ENCODE data around the gene EPS8L1.
"Not testable (repeated sequence)": the region's sequence is repeated elsewhere in the genome, so short reads cannot be mapped to it uniquely, and the experiment has no call there.

Gene EPS8L1

GRCh38 chr19:55101261-55101660, 25.6 kb downstream of the EPS8L1 start:
- TF ChIP-seq GATA1 (IDR thresholded peaks at IDR 0.05; ENCODE audit: low read depth, low read length) (no peak), POLR2A (IDR thresholded peaks at IDR 0.05; ENCODE audit: low read length) (no peak)
- no peak for DNase-seq

GRCh38 chr19:55103190-55103589, 27.5 kb downstream of the EPS8L1 start:
- TF ChIP-seq GATA1 (IDR thresholded peaks at IDR 0.05; ENCODE audit: low read depth, low read length): no peak
- TF ChIP-seq POLR2A (IDR thresholded peaks at IDR 0.05; ENCODE audit: low read length): no peak
- no peak for DNase-seq

- DNase-seq: no peak
Measured at GRCh38 chr19:55105237-55105636, 29.6 kb downstream of the EPS8L1 start.

GRCh38 chr19:55106591-55106990, 30.9 kb downstream of the EPS8L1 start:
- no peak for TF ChIP-seq POLR2A (IDR thresholded peaks at IDR 0.05; ENCODE audit: low read length)
- no peak for TF ChIP-seq GATA1 (IDR thresholded peaks at IDR 0.05; ENCODE audit: low read depth, low read length)
- no peak for DNase-seq

More at GRCh38 chr19:55105237-55105636, 29.6 kb downstream of the EPS8L1 start:
- TF ChIP-seq GATA1 (IDR thresholded peaks at IDR 0.05; ENCODE audit: low read depth, low read length) (no peak), POLR2A (IDR thresholded peaks at IDR 0.05; ENCODE audit: low read length) (no peak)

- not testable (repeated sequence) for DNase-seq
Measured at GRCh38 chr19:55107252-55107651, 31.6 kb downstream of the EPS8L1 start.

GRCh38 chr19:55109527-55110291, 34.0 kb downstream of the EPS8L1 start:
- TF ChIP-seq POLR2A (IDR thresholded peaks at IDR 0.05; ENCODE audit: low read length) (no peak), GATA1 (IDR thresholded peaks at IDR 0.05; ENCODE audit: low read depth, low read length) (no peak)
- DNase-seq: no peak

GRCh38 chr19:55111238-55111831, 35.7 kb downstream of the EPS8L1 start:
- no peak for DNase-seq
- no peak for TF ChIP-seq GATA1 (IDR thresholded peaks at IDR 0.05; ENCODE audit: low read depth, low read length)
- TF ChIP-seq POLR2A (IDR thresholded peaks at IDR 0.05; ENCODE audit: low read length): no peak

GRCh38 chr19:55112246-55112776, 36.6 kb downstream of the EPS8L1 start:
- DNase-seq: no peak
- TF ChIP-seq POLR2A (IDR thresholded peaks at IDR 0.05; ENCODE audit: low read length): no peak
- TF ChIP-seq GATA1 (IDR thresholded peaks at IDR 0.05; ENCODE audit: low read depth, low read length): no peak

- TF ChIP-seq GATA1 (IDR thresholded peaks at IDR 0.05; ENCODE audit: low read depth, low read length): no peak
- no peak for TF ChIP-seq POLR2A (IDR thresholded peaks at IDR 0.05; ENCODE audit: low read length)
- DNase-seq: no peak
Measured at GRCh38 chr19:55112777-55113569, 37.3 kb downstream of the EPS8L1 start.

GRCh38 chr19:55113570-55114039, 37.9 kb downstream of the EPS8L1 start:
- DNase-seq: peak in 1 of 2 experiments; percentile 33
- TF ChIP-seq GATA1 (IDR thresholded peaks at IDR 0.05; ENCODE audit: low read depth, low read length): no peak
- no peak for TF ChIP-seq POLR2A (IDR thresholded peaks at IDR 0.05; ENCODE audit: low read length)

GRCh38 chr19:55114566-55115145, 39.0 kb downstream of the EPS8L1 start:
- no peak for TF ChIP-seq GATA1 (IDR thresholded peaks at IDR 0.05; ENCODE audit: low read depth, low read length)
- TF ChIP-seq POLR2A (IDR thresholded peaks at IDR 0.05; ENCODE audit: low read length): no peak
- no peak for DNase-seq

GRCh38 chr19:55115446-55116065, 39.9 kb downstream of the EPS8L1 start:
- peak; percentile 30 to 43 for DNase-seq

GRCh38 chr19:55116232-55116858, 40.7 kb downstream of the EPS8L1 start:
- TF ChIP-seq GATA1 (IDR thresholded peaks at IDR 0.05; ENCODE audit: low read depth, low read length) (no peak), POLR2A (IDR thresholded peaks at IDR 0.05; ENCODE audit: low read length) (no peak)
- peak; percentile 50 to 71 for DNase-seq

More at GRCh38 chr19:55115446-55116065, 39.9 kb downstream of the EPS8L1 start:
- TF ChIP-seq GATA1 (IDR thresholded peaks at IDR 0.05; ENCODE audit: low read depth, low read length): no peak
- TF ChIP-seq POLR2A (IDR thresholded peaks at IDR 0.05; ENCODE audit: low read length): no peak
